HCT116 (cell line): Measurements from ENCODE around the gene TAS2R41. TPM values are rescaled to one million over a fixed set of nuclear protein-coding genes. Genes with fewer than 3 reads are reported as not detected.

Source experiments
- ATAC-seq: fragments of 200-7000 bp; cut with Tn5 transposase; 2 replicates; pipeline ENCODE4 v1.9.1; 2020; ENCODE audit warnings: mild to moderate bottlenecking, moderate library complexity
- BruUV-seq: library from RNA; stranded (reverse); fragments of 400-500 nt; replicated peaks from 2 replicates; lab custom pipeline; 2021; lab: Mats Ljungman, UMichigan
- CTCF ChIA-PET: fragments of 300-600 bp; sonication (Branson Sonifier 250); formaldehyde crosslinking; loops from one replicate; lab custom pipeline; 2021; ENCODE audit warnings: antibody characterized with exemption; lab: Charles Lee
- POLR2A ChIA-PET: fragments of 300-600, 350-600 bp; sonication (Branson Sonifier 250); formaldehyde crosslinking; loops from one replicate; lab custom pipeline; 2021; ENCODE audit warnings: antibody characterized with exemption; lab: Charles Lee
- RAD21 ChIA-PET, 2 experiments: fragments of 300-600 bp; sonication (Branson Sonifier 250); formaldehyde crosslinking; loops; one replicate each; lab custom pipeline; 2023; ENCODE audit warnings: low total read pairs in 2 of 2; ENCODE audit not compliant: uncharacterized antibody in 2 of 2, unreplicated experiment in 2 of 2, low non-redundant PET in 1 of 2; lab: Charles Lee
- DNase-seq: peaks from one replicate; pipeline ENCODE4 v3.0.0-alpha.2; 2010; ENCODE audit warnings: low read depth, low spot score
- H2AFZ ChIP-seq: fragments of 200-600 bp; shearing (Covaris generic), sonication (generic); 2 replicates; pipeline ENCODE4 v1.6.1; 2017; ENCODE audit warnings: low read depth, mixed run types, mixed read lengths, antibody characterized with exemption, low read length; ENCODE audit not compliant: poor library complexity, severe bottlenecking
- H3K27ac ChIP-seq: 2 replicates; pipeline ENCODE4 v1.5.1; 2012; ENCODE audit warnings: low read depth, low read length
- H3K27me3 ChIP-seq: fragments of 200-600 bp; sonication (generic); 2 replicates; pipeline ENCODE4 v1.6.1; 2016; ENCODE audit warnings: mixed run types, low read length, mixed read lengths; ENCODE audit not compliant: insufficient read depth
- H3K36me3 ChIP-seq, 2 experiments: fragments of 200-500 bp in 1 of 2; fragments of 200-600 bp in 1 of 2; sonication (Bioruptor generic) in 1 of 2; sonication (generic) in 1 of 2; 2 replicates each; pipeline versions ENCODE4 v1.5.1 to v1.6.1; 2014 to 2016; ENCODE audit warnings: low read length in 2 of 2, inconsistent platforms in 1 of 2, mixed read lengths in 1 of 2, mixed run types in 1 of 2; ENCODE audit not compliant: insufficient read depth in 2 of 2, control insufficient read depth in 1 of 2
- H3K4me1 ChIP-seq, 2 experiments: fragments of 200-600 bp in 1 of 2; sonication (generic) in 1 of 2; 2 replicates each; pipeline versions ENCODE4 v1.5.1 to v1.6.1; 2012 to 2017; ENCODE audit warnings: low read length in 2 of 2, inconsistent platforms in 1 of 2, mild to moderate bottlenecking in 1 of 2, mixed read lengths in 1 of 2, mixed run types in 1 of 2, moderate library complexity in 1 of 2; ENCODE audit not compliant: insufficient read depth in 2 of 2, control insufficient read depth in 1 of 2
- H3K4me2 ChIP-seq: fragments of 200-600 bp; sonication (generic); 2 replicates; pipeline ENCODE4 v1.6.1; 2017; ENCODE audit warnings: mixed run types, low read length, mixed read lengths
- H3K4me3 ChIP-seq, 2 experiments: fragments of 200-600 bp in 1 of 2; sonication (generic) in 1 of 2; replicated peaks in 1 of 2; 2 replicates each; pipeline ENCODE4 v1.5.1; 2011 to 2016; ENCODE audit warnings: low read length in 2 of 2, control low read depth in 1 of 2, low read depth in 1 of 2, mild to moderate bottlenecking in 1 of 2, mixed read lengths in 1 of 2, mixed run types in 1 of 2
- H3K79me2 ChIP-seq: fragments of 200-600 bp; sonication (generic); 2 replicates; pipeline ENCODE4 v1.6.1; 2017; ENCODE audit warnings: mild to moderate bottlenecking, mixed run types, low read length, moderate library complexity, mixed read lengths; ENCODE audit not compliant: insufficient read depth
- H3K9ac ChIP-seq: fragments of 200-600 bp; sonication (generic); 2 replicates; pipeline ENCODE4 v1.6.1; 2016; ENCODE audit warnings: low read length, mixed read lengths
- H3K9me2 ChIP-seq: fragments of 200-600 bp; sonication (generic), shearing (Covaris generic); 2 replicates; pipeline ENCODE4 v1.6.1; 2017; ENCODE audit warnings: mixed run types, mild to moderate bottlenecking, moderate library complexity; ENCODE audit not compliant: insufficient read depth
- H3K9me3 ChIP-seq, 2 experiments: fragments of 200-500 bp in 1 of 2; fragments of 200-600 bp in 1 of 2; sonication (Bioruptor generic) in 1 of 2; sonication (generic) in 1 of 2; 2 replicates each; pipeline ENCODE4 v1.6.1; 2014 to 2017; ENCODE audit warnings: low read length in 2 of 2, mixed read lengths in 2 of 2, inconsistent platforms in 1 of 2, low read depth in 1 of 2, mild to moderate bottlenecking in 1 of 2, mixed run types in 1 of 2, moderate library complexity in 1 of 2; ENCODE audit not compliant: control insufficient read depth in 1 of 2, insufficient read depth in 1 of 2
- H4K20me1 ChIP-seq: fragments of 200-600 bp; sonication (generic), shearing (Covaris generic); 2 replicates; pipeline ENCODE4 v1.6.1; 2017; ENCODE audit warnings: mixed run types, mild to moderate bottlenecking, moderate library complexity; ENCODE audit not compliant: insufficient read depth
- CBX3 ChIP-seq: IDR thresholded peaks from 2 replicates; pipeline ENCODE4 v1.6.1; 2012; ENCODE audit warnings: low read depth
- CEBPB ChIP-seq: IDR thresholded peaks from 2 replicates; pipeline ENCODE4 v1.6.1; 2012; ENCODE audit warnings: low read depth
- ELF1 ChIP-seq: IDR thresholded peaks from 2 replicates; pipeline ENCODE4 v1.6.1; 2012; ENCODE audit warnings: low read depth, borderline replicate concordance
- EZH2phosphoT487 ChIP-seq: fragments of 200-600 bp; IDR thresholded peaks from 2 replicates; pipeline ENCODE4 v1.6.1; 2018; ENCODE audit warnings: antibody characterized with exemption, borderline replicate concordance
- FOSL1 ChIP-seq: IDR thresholded peaks from 2 replicates; pipeline ENCODE4 v1.6.1; 2012; ENCODE audit warnings: low read depth
- JUND ChIP-seq: IDR thresholded peaks from 2 replicates; pipeline ENCODE4 v1.6.1; 2012
- POLR2A ChIP-seq: IDR thresholded peaks from 2 replicates; pipeline ENCODE4 v1.7.0; 2011; ENCODE audit warnings: borderline replicate concordance; ENCODE audit not compliant: insufficient read depth, insufficient read length; ENCODE audit errors: extremely low read depth
- POLR2AphosphoS5 ChIP-seq: IDR thresholded peaks from 2 replicates; pipeline ENCODE4 v1.6.1; 2011; ENCODE audit warnings: mild to moderate bottlenecking, low read depth, low read length, moderate library complexity
- REST ChIP-seq: IDR thresholded peaks from 2 replicates; pipeline ENCODE4 v1.6.1; 2012; ENCODE audit warnings: low read depth
- SIN3A ChIP-seq: IDR thresholded peaks from 2 replicates; pipeline ENCODE4 v1.6.1; 2012; ENCODE audit warnings: low read depth
- SP1 ChIP-seq: IDR thresholded peaks from 2 replicates; pipeline ENCODE4 v1.6.1; 2012; ENCODE audit warnings: low read depth
- SRF ChIP-seq: IDR thresholded peaks from 2 replicates; pipeline ENCODE4 v1.6.1; 2012; ENCODE audit warnings: low read depth
- YY1 ChIP-seq: IDR thresholded peaks from 2 replicates; pipeline ENCODE4 v1.6.1; 2011; ENCODE audit warnings: low read length, low read depth, moderate library complexity, mild to moderate bottlenecking; ENCODE audit not compliant: insufficient replicate concordance; ENCODE audit errors: extremely low read depth
- ZFX ChIP-seq: fragments of 450-650 bp; IDR thresholded peaks from 2 replicates; pipeline ENCODE4 v1.6.1; 2017
- ZNF274 ChIP-seq: fragments of 200-500 bp; sonication (Bioruptor generic); IDR thresholded peaks from 2 replicates; pipeline ENCODE4 v1.6.1; 2014; ENCODE audit warnings: mild to moderate bottlenecking, low read depth, low read length, inconsistent platforms
- intact Hi-C: fragments of 100-400 bp; cut with micrococcal nuclease; formaldehyde crosslinking; loops from 2 replicates; pipeline ENCODE4 v1.10.0; 2022
- total RNA-seq: library from RNA; stranded (reverse); gene quantifications from one replicate; pipeline ENCODE4 v1.2.1, GENCODE V29; 2021; ENCODE audit not compliant: unreplicated experiment
- TF ChIP-seq, protein P1 (sequence below): IDR thresholded peaks from 2 replicates; pipeline ENCODE4 v1.6.1; 2012
- TF ChIP-seq, protein P2 (sequence below): IDR thresholded peaks from 2 replicates; pipeline ENCODE4 v1.6.1; 2012
- TF ChIP-seq, protein P3 (sequence below), 3 experiments: fragments of 200-600 bp in 1 of 3; sonication (generic) in 1 of 3; IDR thresholded peaks in 2 of 3; conservative IDR thresholded peaks in 1 of 3; 2 replicates each; pipeline ENCODE4 v1.5.1; 2012 to 2017; ENCODE audit warnings: low read depth in 2 of 3, low read length in 2 of 3, antibody characterized with exemption in 1 of 3, borderline replicate concordance in 1 of 3, control low read depth in 1 of 3, mild to moderate bottlenecking in 1 of 3, mixed read lengths in 1 of 3, mixed run types in 1 of 3, moderate library complexity in 1 of 3; ENCODE audit not compliant: insufficient read depth in 1 of 3

Gene TAS2R41
- total RNA-seq, 1 experiment from 2014 or later, result not detected

- no peaks in the 10 kb centered on the region for H3K9me2 ChIP-seq
- H3K36me3 ChIP-seq, result no peaks in the 10 kb centered on the region
- no peak overlapping the region for H3K27ac ChIP-seq
- TF ChIP-seq SIN3A (no peak), YY1 (no peak), JUND (no peak), EZH2phosphoT487 (no peak), ELF1 (no peak), FOSL1 (no peak), SP1 (no peak), POLR2A (no peak), POLR2AphosphoS5 (no peak)
- TF ChIP-seq, protein P1, sequence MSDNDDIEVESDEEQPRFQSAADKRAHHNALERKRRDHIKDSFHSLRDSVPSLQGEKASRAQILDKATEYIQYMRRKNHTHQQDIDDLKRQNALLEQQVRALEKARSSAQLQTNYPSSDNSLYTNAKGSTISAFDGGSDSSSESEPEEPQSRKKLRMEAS, result no peak
- no peak overlapping the region for H3K4me2 ChIP-seq
- ATAC-seq, result no peak
- no peak overlapping the region for H3K4me3 ChIP-seq
- no peaks in the 10 kb centered on the region for H4K20me1 ChIP-seq
- no peaks in the 10 kb centered on the region for H3K9me3 ChIP-seq
- no peak overlapping the region for H2AFZ ChIP-seq
- BruUV-seq, result no TSS peak
- ChIA-PET POLR2A (no interaction called here), CTCF (no interaction called here), RAD21 (no interaction called here)
- no peak for DNase-seq
- H3K79me2 ChIP-seq, result no peaks in the 10 kb centered on the region
- no peaks in the 10 kb centered on the region for H3K4me1 ChIP-seq
- H3K9ac ChIP-seq, result no peak overlapping the region
- no peaks in the 10 kb centered on the region for H3K27me3 ChIP-seq
- intact Hi-C loops, result no loop called here
Measured at GRCh38 chr7:143458681-143459080, 19.0 kb upstream of the TAS2R41 start.

DNA sequence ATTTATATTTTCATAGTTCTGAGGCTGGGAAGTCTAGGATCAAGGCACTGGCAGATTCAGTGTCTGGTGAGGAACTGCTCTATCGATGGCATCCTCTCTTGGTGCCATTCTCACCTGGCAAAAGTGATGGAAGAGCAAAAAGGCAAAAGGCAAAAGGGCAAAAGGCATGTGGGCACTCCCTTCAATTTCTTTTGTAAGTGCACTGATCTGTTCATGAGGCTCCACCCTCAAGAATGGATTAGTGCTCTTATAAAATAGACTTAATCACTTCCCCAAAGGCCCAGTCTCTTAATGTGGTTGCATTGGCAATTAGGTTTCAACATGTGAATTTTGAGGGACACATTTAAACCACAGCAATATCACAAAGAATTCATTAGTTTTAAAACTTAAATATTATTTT is 18.3 kb upstream of the TAS2R41 start:
- Histone ChIP-seq H3K4me2 (no peak overlapping the region), H3K79me2 (no peaks in the 10 kb centered on the region), H3K27ac (no peak overlapping the region), H3K9me3 (no peaks in the 10 kb centered on the region), H3K9me2 (no peaks in the 10 kb centered on the region), H3K9ac (no peak overlapping the region), H3K36me3 (no peaks in the 10 kb centered on the region), H3K4me1 (no peaks in the 10 kb centered on the region), H3K27me3 (no peaks in the 10 kb centered on the region), H2AFZ (no peak overlapping the region), H4K20me1 (no peaks in the 10 kb centered on the region), H3K4me3 (no peak overlapping the region)
- ChIA-PET CTCF (no interaction called here), RAD21 (no interaction called here), POLR2A (no interaction called here)
- intact Hi-C loops, result no loop called here
- no peak for ATAC-seq
- DNase-seq, result no peak
- no TSS peak for BruUV-seq
- TF ChIP-seq ZNF274 (no peak), CEBPB (no peak), POLR2A (no peak), ZFX (no peak), SP1 (no peak), CBX3 (no peak), POLR2AphosphoS5 (no peak), SRF (no peak), REST (no peak)
- TF ChIP-seq, protein P2, sequence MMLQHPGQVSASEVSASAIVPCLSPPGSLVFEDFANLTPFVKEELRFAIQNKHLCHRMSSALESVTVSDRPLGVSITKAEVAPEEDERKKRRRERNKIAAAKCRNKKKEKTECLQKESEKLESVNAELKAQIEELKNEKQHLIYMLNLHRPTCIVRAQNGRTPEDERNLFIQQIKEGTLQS, result no peak
- TF ChIP-seq, protein P3, sequence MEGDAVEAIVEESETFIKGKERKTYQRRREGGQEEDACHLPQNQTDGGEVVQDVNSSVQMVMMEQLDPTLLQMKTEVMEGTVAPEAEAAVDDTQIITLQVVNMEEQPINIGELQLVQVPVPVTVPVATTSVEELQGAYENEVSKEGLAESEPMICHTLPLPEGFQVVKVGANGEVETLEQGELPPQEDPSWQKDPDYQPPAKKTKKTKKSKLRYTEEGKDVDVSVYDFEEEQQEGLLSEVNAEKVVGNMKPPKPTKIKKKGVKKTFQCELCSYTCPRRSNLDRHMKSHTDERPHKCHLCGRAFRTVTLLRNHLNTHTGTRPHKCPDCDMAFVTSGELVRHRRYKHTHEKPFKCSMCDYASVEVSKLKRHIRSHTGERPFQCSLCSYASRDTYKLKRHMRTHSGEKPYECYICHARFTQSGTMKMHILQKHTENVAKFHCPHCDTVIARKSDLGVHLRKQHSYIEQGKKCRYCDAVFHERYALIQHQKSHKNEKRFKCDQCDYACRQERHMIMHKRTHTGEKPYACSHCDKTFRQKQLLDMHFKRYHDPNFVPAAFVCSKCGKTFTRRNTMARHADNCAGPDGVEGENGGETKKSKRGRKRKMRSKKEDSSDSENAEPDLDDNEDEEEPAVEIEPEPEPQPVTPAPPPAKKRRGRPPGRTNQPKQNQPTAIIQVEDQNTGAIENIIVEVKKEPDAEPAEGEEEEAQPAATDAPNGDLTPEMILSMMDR (IDR thresholded peaks at IDR 0.05 in 2 of 3, conservative IDR thresholded peaks at IDR 0.05 in 1 of 3; ENCODE audit: borderline replicate concordance in 1 of 3, insufficient read depth in 1 of 3, low read depth in 2 of 3, low read length in 2 of 3), result no peak
